Measurements from ENCODE around the gene CHST14.

The CHST14 gene

GRCh38 chr15:40444736-40445135 lies 26.0 kb upstream of the CHST14 start:
- peaks cover 5 to 19% of the 10 kb centered on the region in 2 experiments for H3K4me1 ChIP-seq (ENCODE audit: control insufficient read depth in 1 of 2, insufficient read depth in 1 of 2, low read depth in 1 of 2, low read length in 1 of 2)
- H3K36me3 ChIP-seq = no peaks in the 10 kb centered on the region
- H3K27ac ChIP-seq = no peak overlapping the region
- TF ChIP-seq, protein P1, sequence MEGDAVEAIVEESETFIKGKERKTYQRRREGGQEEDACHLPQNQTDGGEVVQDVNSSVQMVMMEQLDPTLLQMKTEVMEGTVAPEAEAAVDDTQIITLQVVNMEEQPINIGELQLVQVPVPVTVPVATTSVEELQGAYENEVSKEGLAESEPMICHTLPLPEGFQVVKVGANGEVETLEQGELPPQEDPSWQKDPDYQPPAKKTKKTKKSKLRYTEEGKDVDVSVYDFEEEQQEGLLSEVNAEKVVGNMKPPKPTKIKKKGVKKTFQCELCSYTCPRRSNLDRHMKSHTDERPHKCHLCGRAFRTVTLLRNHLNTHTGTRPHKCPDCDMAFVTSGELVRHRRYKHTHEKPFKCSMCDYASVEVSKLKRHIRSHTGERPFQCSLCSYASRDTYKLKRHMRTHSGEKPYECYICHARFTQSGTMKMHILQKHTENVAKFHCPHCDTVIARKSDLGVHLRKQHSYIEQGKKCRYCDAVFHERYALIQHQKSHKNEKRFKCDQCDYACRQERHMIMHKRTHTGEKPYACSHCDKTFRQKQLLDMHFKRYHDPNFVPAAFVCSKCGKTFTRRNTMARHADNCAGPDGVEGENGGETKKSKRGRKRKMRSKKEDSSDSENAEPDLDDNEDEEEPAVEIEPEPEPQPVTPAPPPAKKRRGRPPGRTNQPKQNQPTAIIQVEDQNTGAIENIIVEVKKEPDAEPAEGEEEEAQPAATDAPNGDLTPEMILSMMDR (IDR thresholded peaks at IDR 0.05) = no peak
- H3K27me3 ChIP-seq = peaks cover 50% of the 10 kb centered on the region
- H3K4me3 ChIP-seq (ENCODE audit: low read depth in 1 of 2, low read length in 1 of 2) = no peak overlapping the region
- no peaks in the 10 kb centered on the region for H3K9me3 ChIP-seq

DNA sequence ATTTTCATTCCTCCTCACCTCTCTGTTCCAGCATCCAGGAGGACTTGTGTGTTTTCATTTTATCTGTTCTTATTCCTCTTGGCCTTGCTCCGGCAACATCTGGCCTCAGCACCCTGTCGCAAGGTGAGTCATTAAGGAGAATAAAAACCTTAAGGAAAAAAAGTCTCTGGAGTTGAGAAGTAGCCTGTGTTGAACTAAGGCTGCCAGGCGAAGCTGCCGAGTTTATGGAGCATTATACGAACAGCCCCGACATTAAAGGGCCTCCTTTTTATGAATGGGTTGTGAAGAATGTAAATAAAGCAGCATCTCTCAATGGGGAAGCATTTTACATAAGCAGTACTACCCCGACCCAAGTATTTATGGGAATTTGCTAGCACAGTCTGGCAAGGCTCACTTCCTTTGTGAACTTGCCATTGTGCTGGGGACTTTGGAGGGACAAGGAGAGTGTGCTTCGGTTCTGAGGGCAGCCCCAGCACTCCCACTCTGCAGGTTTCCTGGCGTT lies 25.3 kb upstream of the CHST14 start:
- Histone ChIP-seq H3K27me3 (peaks cover 43% of the 10 kb centered on the region), H3K4me1 (ENCODE audit: control insufficient read depth in 1 of 2, insufficient read depth in 1 of 2, low read depth in 1 of 2, low read length in 1 of 2) (peaks cover 0 to 12% of the 10 kb centered on the region in 2 experiments), H3K27ac (no peak overlapping the region), H3K36me3 (no peaks in the 10 kb centered on the region), H3K9me3 (no peaks in the 10 kb centered on the region), H3K4me3 (ENCODE audit: low read depth in 1 of 2, low read length in 1 of 2) (no peak overlapping the region)
- TF ChIP-seq, protein P1 (IDR thresholded peaks at IDR 0.05) = no peak

DNA sequence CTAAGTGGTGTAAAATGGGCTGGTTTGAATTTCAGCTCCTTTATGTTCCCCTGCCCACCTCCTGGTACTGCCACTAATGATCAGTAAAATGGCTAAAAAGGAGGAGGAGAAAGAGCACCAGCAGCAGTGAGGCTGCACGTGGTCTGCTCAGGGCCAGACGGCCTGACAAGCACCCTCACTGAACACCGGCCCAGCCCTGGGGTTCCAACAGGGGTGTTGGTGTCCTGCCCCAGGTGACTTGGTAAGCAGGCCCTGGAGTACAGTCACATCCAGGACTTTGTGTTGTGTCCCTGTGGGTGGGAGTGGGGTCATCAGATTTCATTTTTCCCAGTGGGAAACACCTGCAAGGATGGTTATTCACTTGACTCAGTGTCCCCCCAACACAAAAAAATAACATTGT lies 24.6 kb upstream of the CHST14 start:
- H3K9me3 ChIP-seq = no peaks in the 10 kb centered on the region
- TF ChIP-seq, protein P1 (IDR thresholded peaks at IDR 0.05) = no peak
- peaks cover 38% of the 10 kb centered on the region for H3K27me3 ChIP-seq
- H3K4me1 ChIP-seq (ENCODE audit: control insufficient read depth in 1 of 2, insufficient read depth in 1 of 2, low read depth in 1 of 2, low read length in 1 of 2) = peaks cover 0 to 9% of the 10 kb centered on the region in 2 experiments
- no peak overlapping the region for H3K4me3 ChIP-seq (ENCODE audit: low read depth in 1 of 2, low read length in 1 of 2)
- H3K27ac ChIP-seq = no peak overlapping the region
- no peaks in the 10 kb centered on the region for H3K36me3 ChIP-seq

GRCh38 chr15:40448354-40448753 lies 22.4 kb upstream of the CHST14 start:
- Histone ChIP-seq H3K4me3 (ENCODE audit: low read depth in 1 of 2, low read length in 1 of 2) (no peak overlapping the region), H3K27me3 (peaks cover 16% of the 10 kb centered on the region), H3K36me3 (no peaks in the 10 kb centered on the region), H3K4me1 (ENCODE audit: control insufficient read depth in 1 of 2, insufficient read depth in 1 of 2, low read depth in 1 of 2, low read length in 1 of 2) (peaks cover 0 to 3% of the 10 kb centered on the region in 2 experiments), H3K27ac (no peak overlapping the region), H3K9me3 (no peaks in the 10 kb centered on the region)
- TF ChIP-seq, protein P1 (IDR thresholded peaks at IDR 0.05) = no peak

- H3K4me1 ChIP-seq (ENCODE audit: control insufficient read depth in 1 of 2, insufficient read depth in 1 of 2, low read depth in 1 of 2, low read length in 1 of 2) = peaks cover 0 to 3% of the 10 kb centered on the region in 2 experiments
- no peaks in the 10 kb centered on the region for H3K9me3 ChIP-seq
- peaks cover 7% of the 10 kb centered on the region for H3K27me3 ChIP-seq
- H3K36me3 ChIP-seq = no peaks in the 10 kb centered on the region
- H3K27ac ChIP-seq = no peak overlapping the region
- TF ChIP-seq, protein P1 (IDR thresholded peaks at IDR 0.05) = no peak
- no peak overlapping the region for H3K4me3 ChIP-seq (ENCODE audit: low read depth in 1 of 2, low read length in 1 of 2)
Observed at GRCh38 chr15:40449275-40449674, 21.5 kb upstream of the CHST14 start.

DNA sequence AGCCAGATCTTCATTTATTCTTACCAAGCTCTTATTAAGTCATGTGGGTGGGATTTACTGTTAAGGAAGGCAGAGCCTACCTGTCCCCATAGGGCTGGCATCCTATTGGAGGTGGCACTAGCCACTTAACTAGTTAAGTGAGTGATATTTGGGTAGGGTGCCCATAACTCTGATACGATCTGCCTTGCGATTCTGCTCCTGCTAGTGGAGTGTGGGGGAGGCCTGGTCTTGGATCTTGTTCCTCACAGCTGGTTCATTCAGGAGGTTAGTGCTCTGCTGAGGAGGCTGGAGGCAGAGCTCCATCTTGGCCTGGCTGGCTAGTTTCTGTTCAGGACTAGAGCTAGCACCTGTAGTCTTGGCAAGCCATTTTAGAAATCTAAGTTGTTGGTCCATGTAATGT lies 20.7 kb upstream of the CHST14 start:
- no peak overlapping the region for H3K4me3 ChIP-seq (ENCODE audit: low read depth in 1 of 2, low read length in 1 of 2)
- no peaks in the 10 kb centered on the region for H3K27me3 ChIP-seq
- no peaks in the 10 kb centered on the region for H3K36me3 ChIP-seq
- H3K4me1 ChIP-seq (ENCODE audit: control insufficient read depth in 1 of 2, insufficient read depth in 1 of 2, low read depth in 1 of 2, low read length in 1 of 2) = peaks cover 0 to 3% of the 10 kb centered on the region in 2 experiments
- H3K9me3 ChIP-seq = no peaks in the 10 kb centered on the region
- no peak overlapping the region for H3K27ac ChIP-seq
- TF ChIP-seq, protein P1 (IDR thresholded peaks at IDR 0.05) = no peak

Data from neutrophil (primary cell).